ENCODE measurements around the gene TCF25.

TCF25 gene

GRCh38 chr16:89921702-89922476 lies 48.5 kb downstream of the TCF25 start:
- no peak for DNase-seq (ENCODE audit: low read depth, low spot score)
- TF ChIP-seq EZH2 (IDR thresholded peaks at IDR 0.05) (no peak), FOXP2 (optimal IDR thresholded peaks at IDR 0.05; ENCODE audit: control extremely low read depth, extremely low read length, insufficient read depth) (no peak), POLR2AphosphoS5 (IDR thresholded peaks at IDR 0.05; ENCODE audit: borderline replicate concordance, low read depth, low read length) (no peak)
- H3K9me3 ChIP-seq (ENCODE audit: low read depth, low read length): no peaks in the 10 kb centered on the region
- H3K27ac ChIP-seq: peak overlapping the region; percentile 67; the same call in 1 of the 2 replicates
- H3K4me3 ChIP-seq: peak overlapping the region; percentile 85
- peak overlapping the region; percentile 66 for H3K9ac ChIP-seq (ENCODE audit: insufficient read length)
- no peaks in the 10 kb centered on the region for H3K36me3 ChIP-seq (ENCODE audit: insufficient read depth, low read length)

GRCh38 chr16:89922477-89922883 lies 49.1 kb downstream of the TCF25 start:
- Histone ChIP-seq H3K27ac (peak overlapping the region; percentile 64; the same call in 1 of the 2 replicates), H3K9me3 (ENCODE audit: low read depth, low read length) (no peaks in the 10 kb centered on the region), H3K36me3 (ENCODE audit: insufficient read depth, low read length) (no peaks in the 10 kb centered on the region), H3K4me3 (peak overlapping the region; percentile 85), H3K9ac (ENCODE audit: insufficient read length) (peak overlapping the region; percentile 66)
- TF ChIP-seq FOXP2 (optimal IDR thresholded peaks at IDR 0.05; ENCODE audit: control extremely low read depth, extremely low read length, insufficient read depth) (no peak), POLR2AphosphoS5 (IDR thresholded peaks at IDR 0.05; ENCODE audit: borderline replicate concordance, low read depth, low read length) (no peak), EZH2 (IDR thresholded peaks at IDR 0.05) (no peak)
- no peak for DNase-seq (ENCODE audit: low read depth, low spot score)

- no peaks in the 10 kb centered on the region for H3K9me3 ChIP-seq (ENCODE audit: low read depth, low read length)
- H3K27ac ChIP-seq: peak within 1 kb of the TSS; percentile 67; the same call in 1 of the 2 replicates
- no peaks in the 10 kb centered on the region for H3K36me3 ChIP-seq (ENCODE audit: insufficient read depth, low read length)
- H3K9ac ChIP-seq (ENCODE audit: insufficient read length): peak within 1 kb of the TSS; percentile 66
- 0 out of 2 replicates have a peak, but pooled peaks have one; percentile 26 for TF ChIP-seq POLR2AphosphoS5 (IDR thresholded peaks at IDR 0.05; ENCODE audit: borderline replicate concordance, low read depth, low read length)
- no peak for TF ChIP-seq FOXP2 (optimal IDR thresholded peaks at IDR 0.05; ENCODE audit: control extremely low read depth, extremely low read length, insufficient read depth)
- DNase-seq (ENCODE audit: low read depth, low spot score): no peak
- H3K4me3 ChIP-seq: peak within 1 kb of the TSS; percentile 85
Observed at GRCh38 chr16:89922884-89923639, 49.7 kb downstream of the TCF25 start, which contains the start of gene TUBB3. Gene TUBB3, plus strand, starts transcription at chr16:89923342. Its CDS starts 60 bp downstream, at chr16:89923402.

GRCh38 chr16:89923640-89924296 lies 50.4 kb downstream of the TCF25 start:
- Histone ChIP-seq H3K36me3 (ENCODE audit: insufficient read depth, low read length) (no peaks in the 10 kb centered on the region), H3K9me3 (ENCODE audit: low read depth, low read length) (no peaks in the 10 kb centered on the region), H3K27ac (no peak overlapping the region), H3K4me3 (peak overlapping the region; percentile 85), H3K9ac (ENCODE audit: insufficient read length) (no peak overlapping the region)
- TF ChIP-seq EZH2 (IDR thresholded peaks at IDR 0.05) (no peak), POLR2AphosphoS5 (IDR thresholded peaks at IDR 0.05; ENCODE audit: borderline replicate concordance, low read depth, low read length) (no peak), FOXP2 (optimal IDR thresholded peaks at IDR 0.05; ENCODE audit: control extremely low read depth, extremely low read length, insufficient read depth) (no peak)
- no peak for DNase-seq (ENCODE audit: low read depth, low spot score)

GRCh38 chr16:89924297-89924924 lies 51.0 kb downstream of the TCF25 start:
- Histone ChIP-seq H3K4me3 (peak overlapping the region; percentile 85), H3K9me3 (ENCODE audit: low read depth, low read length) (no peaks in the 10 kb centered on the region), H3K36me3 (ENCODE audit: insufficient read depth, low read length) (no peaks in the 10 kb centered on the region), H3K27ac (no peak overlapping the region), H3K9ac (ENCODE audit: insufficient read length) (no peak overlapping the region)
- DNase-seq (ENCODE audit: low read depth, low spot score): no peak
- no peak for TF ChIP-seq EZH2 (IDR thresholded peaks at IDR 0.05)
- no peak for TF ChIP-seq POLR2AphosphoS5 (IDR thresholded peaks at IDR 0.05; ENCODE audit: borderline replicate concordance, low read depth, low read length)
- TF ChIP-seq FOXP2 (optimal IDR thresholded peaks at IDR 0.05; ENCODE audit: control extremely low read depth, extremely low read length, insufficient read depth): no peak

- Histone ChIP-seq H3K4me3 (no peak overlapping the region), H3K9me3 (ENCODE audit: low read depth, low read length) (no peaks in the 10 kb centered on the region), H3K9ac (ENCODE audit: insufficient read length) (no peak overlapping the region), H3K36me3 (ENCODE audit: insufficient read depth, low read length) (no peaks in the 10 kb centered on the region), H3K27ac (no peak overlapping the region)
- TF ChIP-seq FOXP2 (optimal IDR thresholded peaks at IDR 0.05; ENCODE audit: control extremely low read depth, extremely low read length, insufficient read depth) (no peak), EZH2 (IDR thresholded peaks at IDR 0.05) (no peak), POLR2AphosphoS5 (IDR thresholded peaks at IDR 0.05; ENCODE audit: borderline replicate concordance, low read depth, low read length) (no peak)
- DNase-seq (ENCODE audit: low read depth, low spot score): no peak
Observed at GRCh38 chr16:89924925-89925307, 51.5 kb downstream of the TCF25 start.

- H3K27ac ChIP-seq: no peak overlapping the region
- TF ChIP-seq EZH2 (IDR thresholded peaks at IDR 0.05): no peak
- no peak for TF ChIP-seq POLR2AphosphoS5 (IDR thresholded peaks at IDR 0.05; ENCODE audit: borderline replicate concordance, low read depth, low read length)
- TF ChIP-seq FOXP2 (optimal IDR thresholded peaks at IDR 0.05; ENCODE audit: control extremely low read depth, extremely low read length, insufficient read depth): no peak
- no peaks in the 10 kb centered on the region for H3K36me3 ChIP-seq (ENCODE audit: insufficient read depth, low read length)
- no peaks in the 10 kb centered on the region for H3K9me3 ChIP-seq (ENCODE audit: low read depth, low read length)
- DNase-seq (ENCODE audit: low read depth, low spot score): no peak
- H3K9ac ChIP-seq (ENCODE audit: insufficient read length): no peak overlapping the region
- peak overlapping the region; percentile 70 for H3K4me3 ChIP-seq
Observed at GRCh38 chr16:89925596-89926079, 52.2 kb downstream of the TCF25 start.

All from SK-N-MC (cell line).